NCI-H2107 (cell line): ENCODE data around the gene LRRTM2.
"Not testable (repeated sequence)": the region's sequence is repeated elsewhere in the genome, so short reads cannot be mapped to it uniquely, and the experiment has no call there.

ENCODE experiments used
- DNase-seq: peaks from one replicate; lab custom pipeline; 2025; lab: John Stamatoyannopoulos, UW

Gene LRRTM2, protein sequence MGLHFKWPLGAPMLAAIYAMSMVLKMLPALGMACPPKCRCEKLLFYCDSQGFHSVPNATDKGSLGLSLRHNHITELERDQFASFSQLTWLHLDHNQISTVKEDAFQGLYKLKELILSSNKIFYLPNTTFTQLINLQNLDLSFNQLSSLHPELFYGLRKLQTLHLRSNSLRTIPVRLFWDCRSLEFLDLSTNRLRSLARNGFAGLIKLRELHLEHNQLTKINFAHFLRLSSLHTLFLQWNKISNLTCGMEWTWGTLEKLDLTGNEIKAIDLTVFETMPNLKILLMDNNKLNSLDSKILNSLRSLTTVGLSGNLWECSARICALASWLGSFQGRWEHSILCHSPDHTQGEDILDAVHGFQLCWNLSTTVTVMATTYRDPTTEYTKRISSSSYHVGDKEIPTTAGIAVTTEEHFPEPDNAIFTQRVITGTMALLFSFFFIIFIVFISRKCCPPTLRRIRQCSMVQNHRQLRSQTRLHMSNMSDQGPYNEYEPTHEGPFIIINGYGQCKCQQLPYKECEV

DNA sequence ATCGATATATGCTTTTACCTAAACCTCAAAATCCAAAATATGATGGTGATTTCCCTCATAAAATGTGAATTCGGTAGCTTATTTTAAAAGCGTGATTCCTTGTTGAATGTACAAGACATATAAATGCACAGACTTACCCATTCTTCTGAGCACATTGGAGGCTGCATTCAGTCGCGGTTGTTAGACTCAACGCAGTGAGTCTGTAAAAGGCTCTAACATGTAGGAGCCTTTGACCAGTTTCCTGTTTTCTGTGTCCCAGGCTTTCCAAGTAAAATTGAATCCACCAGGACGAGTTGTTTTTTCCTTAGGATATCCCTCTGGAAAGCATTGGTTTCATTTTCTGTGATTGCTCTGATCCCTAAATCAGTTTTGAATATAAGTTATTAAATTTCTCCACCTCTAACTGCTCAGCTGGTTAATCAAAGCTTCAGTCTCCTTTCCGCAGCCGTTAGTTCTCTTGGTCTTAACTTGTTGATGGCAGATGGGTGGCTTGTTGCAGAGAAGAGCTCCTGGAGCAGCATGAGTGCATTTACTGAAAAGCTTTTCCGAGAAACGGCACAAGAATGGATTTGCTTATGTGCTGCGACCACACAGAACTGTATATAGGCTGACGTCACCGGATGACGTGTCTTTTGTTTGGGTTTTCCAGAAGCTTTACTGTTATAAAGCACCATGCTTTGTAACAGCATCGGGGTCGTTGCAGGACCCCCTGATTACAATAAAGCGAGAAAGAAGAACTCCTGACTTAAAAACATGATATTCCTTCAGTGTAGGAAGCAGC lies at the start of gene LRRTM2:
LRRTM2 (minus strand) TSS at position 565 of the 781 bp plus-strand sequence; CDS start at position 141, 424 bp downstream.
- DNase-seq = no peak

GRCh38 chr5:138922494-138922893 lies 47.4 kb upstream of the LRRTM2 start:
- no peak for DNase-seq

DNA sequence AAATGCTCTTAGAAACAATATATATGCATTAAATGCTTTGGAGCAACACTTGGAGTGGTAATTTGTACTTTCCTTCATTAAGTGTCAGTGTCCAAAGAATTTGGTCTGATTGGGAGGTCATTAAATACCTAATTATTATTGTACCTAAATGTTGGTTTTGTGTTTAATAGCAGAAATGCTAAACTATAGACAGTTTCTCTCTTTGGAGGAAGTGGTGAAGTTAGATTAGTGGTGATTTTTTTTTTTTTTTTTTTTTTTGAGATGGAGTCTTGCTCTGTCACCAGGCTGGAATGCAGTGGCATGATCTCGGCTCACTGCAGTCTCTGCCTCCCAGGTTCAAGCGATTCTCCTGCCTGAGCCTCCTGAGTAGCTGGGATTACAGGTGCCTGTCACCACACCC lies 46.2 kb upstream of the LRRTM2 start:
- DNase-seq = not testable (repeated sequence)

DNA sequence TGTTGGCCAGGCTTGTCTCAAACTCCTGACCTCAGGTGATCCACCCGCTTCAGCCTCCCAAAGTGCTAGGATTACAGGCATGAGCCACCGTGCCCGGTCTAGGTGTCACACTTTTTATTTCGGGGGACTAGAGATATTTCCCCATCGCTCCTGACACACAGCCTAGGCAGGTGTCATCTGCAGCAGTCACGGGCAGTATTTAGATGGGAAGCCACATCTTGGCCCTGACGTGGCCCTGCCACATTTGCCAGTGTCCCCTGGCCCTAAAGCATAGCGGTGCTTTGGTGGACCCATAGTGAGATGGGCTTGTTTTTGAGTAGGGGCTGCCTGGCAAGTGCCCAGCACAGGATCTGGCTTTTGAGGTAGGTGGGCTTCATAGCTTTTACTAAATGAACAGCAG lies 45.0 kb upstream of the LRRTM2 start:
- no peak for DNase-seq

GRCh38 chr5:138918686-138919085 lies 43.6 kb upstream of the LRRTM2 start:
- DNase-seq = no peak

DNA sequence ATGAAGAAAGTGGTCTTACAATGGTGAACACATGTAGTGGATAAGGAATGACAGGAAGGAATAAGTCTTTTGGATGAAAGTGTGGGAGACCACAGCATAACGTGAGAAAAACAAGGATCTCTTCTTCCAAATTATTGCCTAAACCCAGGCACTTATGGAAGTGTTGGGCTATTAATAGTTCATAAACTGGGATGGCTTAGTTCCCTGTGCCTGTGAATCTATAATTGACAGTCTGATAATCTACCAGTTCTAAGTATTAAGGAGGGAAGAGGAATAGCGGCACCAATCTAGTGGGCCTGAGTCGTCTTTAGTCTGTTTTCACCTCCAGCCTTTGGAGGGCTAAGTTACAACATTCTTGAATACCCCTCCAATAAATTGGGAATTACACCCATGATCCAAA lies 39.2 kb upstream of the LRRTM2 start:
- DNase-seq = no peak

- no peak for DNase-seq
These were observed 38.6 kb upstream of the LRRTM2 start for GRCh38 chr5:138913773-138914172.

GRCh38 chr5:138912093-138912492 lies 37.0 kb upstream of the LRRTM2 start:
- DNase-seq = no peak

GRCh38 chr5:138911441-138911840 lies 36.3 kb upstream of the LRRTM2 start:
- no peak for DNase-seq

DNA sequence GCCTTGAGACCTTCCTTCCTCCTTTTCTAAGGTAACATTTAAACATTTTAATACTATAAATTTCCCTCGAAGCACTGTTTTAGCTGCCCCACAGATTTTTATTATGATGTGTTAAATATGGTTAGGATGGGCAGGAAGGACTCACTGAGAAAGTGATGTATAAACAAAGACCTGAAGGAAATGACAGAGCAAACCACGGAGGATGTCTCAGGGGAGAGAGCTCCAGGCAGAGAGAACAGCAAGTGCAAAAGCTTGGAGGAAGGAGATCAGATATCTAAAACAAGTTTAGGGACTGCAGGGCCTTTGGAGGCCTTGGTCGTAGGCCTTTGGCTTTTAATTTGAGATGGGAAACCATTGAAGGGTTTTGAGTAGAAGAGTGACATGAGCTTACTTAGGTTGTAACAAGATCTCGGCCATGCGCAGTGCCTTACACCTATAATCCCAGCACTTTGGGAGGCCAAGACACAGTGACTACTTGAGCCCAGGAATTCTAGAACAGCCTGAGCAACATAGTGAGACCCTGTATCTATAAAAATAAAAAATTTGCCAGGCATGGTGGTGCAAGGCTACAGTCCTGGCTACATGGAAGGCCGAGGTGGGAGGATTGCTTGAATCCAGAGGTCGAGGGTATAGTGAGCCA lies 35.5 kb upstream of the LRRTM2 start:
- DNase-seq = no peak

DNA sequence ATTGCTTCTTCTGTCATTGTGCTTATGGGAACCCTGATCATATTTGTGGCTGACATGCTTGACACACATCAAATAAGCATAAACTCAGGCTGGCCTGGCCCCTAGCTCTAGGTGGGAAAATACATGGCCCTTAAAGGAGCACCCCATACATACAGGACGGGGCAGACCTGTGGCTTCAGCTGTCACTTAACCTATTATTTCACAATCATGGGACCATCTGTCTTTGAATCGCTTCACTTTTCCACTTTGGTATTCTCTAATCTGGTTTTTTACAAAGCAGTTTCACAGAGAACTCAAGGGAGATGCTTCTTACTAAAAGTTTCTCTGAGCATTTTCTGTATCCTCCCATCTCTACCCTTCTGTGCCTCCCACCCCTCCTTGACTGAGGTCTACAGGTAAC lies 34.6 kb upstream of the LRRTM2 start:
- DNase-seq = no peak

- no peak for DNase-seq
These were observed 30.4 kb upstream of the LRRTM2 start for GRCh38 chr5:138905541-138905940.

DNA sequence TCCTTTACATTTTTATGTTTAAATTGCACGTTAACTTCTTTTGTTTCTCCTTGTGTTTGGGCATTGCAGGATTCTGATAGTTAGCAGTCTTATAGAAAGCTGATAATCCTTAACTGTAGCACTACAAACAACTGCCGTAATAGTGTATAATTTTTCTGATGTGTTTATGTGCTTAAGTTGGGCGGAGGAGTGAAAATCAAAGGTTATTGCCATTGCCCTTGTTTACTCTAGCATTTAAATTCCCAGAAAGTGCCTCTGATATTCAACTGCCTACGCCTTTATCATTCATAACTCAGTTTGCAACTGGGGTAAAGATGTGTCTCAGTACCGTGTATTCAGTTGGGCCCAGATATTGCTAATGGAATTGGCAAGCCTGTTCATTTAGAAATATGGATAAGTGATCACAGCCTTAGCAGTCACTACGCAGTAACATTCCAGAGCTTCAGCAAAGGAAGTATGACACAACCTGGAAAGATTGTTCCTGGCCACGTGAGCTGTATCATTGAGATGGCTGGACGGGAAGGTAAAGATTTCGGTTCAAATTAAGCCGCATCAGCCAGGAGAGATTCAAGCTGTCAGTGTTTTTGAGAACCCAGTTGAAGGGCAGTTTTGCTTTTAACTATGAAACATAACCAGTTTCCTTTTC lies 28.1 kb upstream of the LRRTM2 start:
- DNase-seq = no peak

GRCh38 chr5:138901716-138902115 lies 26.6 kb upstream of the LRRTM2 start:
- no peak for DNase-seq

DNA sequence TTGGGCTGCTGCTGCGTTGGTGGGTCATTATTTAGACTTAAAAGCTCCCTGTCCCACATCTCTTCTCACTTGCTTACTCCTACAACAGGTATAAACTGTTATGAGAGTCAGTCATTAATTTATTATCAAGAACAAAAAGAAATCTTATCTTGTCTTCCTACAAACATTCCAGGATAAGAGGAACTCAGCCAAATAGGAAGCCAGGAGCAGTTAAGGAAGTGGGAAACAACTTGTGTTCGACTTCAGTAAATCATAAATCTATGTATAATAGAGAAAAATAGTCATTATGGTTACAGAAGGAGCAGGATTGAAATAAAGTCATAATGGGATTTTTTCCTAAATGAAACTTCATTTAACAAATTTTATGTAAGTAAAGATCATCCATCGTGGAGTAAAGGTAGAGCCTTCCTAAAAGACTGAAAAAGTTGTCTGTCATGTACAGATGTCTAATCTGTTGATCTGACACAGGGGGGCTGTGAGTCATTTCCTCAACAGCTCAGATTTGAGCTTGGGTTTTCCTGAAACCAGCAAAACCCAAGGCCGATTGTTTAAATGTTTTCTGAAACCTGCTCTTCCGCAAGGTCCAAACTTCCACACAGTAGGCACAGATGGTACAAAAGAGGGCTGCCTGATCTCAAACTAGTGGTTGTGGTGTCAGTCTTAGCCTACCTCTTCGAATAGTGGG lies 25.3 kb upstream of the LRRTM2 start:
- DNase-seq = no peak

- no peak for DNase-seq
These were observed 23.6 kb upstream of the LRRTM2 start for GRCh38 chr5:138898742-138899141.

DNA sequence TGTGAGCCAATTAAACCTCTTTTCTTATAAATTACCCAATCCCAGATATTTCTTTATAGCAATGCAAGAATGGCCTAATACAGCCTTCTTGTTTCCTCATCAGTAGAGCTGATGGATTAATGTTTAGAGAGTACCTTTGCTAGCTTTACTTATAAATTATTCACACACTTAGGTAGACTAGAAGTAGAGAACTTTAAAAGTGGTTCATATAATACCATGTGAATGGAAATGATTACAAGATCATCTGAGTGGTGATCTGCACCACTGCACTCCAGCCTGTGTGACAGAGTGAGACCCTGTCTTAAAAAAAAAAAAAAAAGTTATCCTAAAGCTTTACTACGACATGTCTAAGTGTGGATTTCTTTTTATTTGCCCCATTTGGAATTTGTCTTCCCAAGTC lies 23.2 kb upstream of the LRRTM2 start:
- DNase-seq = no peak

DNA sequence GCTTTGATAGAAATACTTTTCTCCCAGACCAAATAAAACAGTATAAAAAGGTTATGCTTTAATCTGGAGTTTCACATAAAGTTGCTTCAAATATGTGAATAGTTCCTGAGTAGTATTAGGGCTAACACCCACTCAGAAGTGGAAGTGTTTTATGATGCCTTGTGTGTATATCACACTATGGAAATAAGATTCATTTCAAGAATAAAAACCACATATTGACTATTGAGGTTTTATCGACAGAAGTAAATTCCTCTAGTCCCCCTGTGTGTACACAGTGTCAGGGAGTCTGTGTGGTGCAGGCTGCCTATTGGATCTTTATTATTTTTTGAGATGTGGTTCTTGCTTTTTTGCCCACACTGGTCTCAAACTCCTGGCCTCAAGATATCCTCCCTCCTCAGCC lies 20.8 kb upstream of the LRRTM2 start:
- no peak for DNase-seq

DNA sequence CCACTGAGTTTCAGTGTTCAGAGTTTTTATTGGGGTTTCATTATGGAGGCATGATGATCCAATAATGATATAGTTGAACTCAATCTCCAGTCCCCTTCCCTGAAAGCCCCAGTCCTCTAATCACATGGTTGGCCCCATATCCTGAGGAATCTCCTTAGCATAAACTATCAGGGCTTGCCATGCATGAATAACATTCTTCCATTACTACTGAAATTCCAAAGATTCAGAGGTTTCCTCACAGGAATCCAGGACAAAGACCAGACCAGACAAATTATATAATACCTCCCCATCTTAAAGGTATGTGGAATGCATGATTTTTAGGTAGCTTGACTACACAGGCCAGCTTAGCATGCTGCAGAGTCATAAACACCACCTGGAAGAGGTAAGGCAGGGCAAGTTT lies 15.5 kb upstream of the LRRTM2 start:
- no peak for DNase-seq

DNA sequence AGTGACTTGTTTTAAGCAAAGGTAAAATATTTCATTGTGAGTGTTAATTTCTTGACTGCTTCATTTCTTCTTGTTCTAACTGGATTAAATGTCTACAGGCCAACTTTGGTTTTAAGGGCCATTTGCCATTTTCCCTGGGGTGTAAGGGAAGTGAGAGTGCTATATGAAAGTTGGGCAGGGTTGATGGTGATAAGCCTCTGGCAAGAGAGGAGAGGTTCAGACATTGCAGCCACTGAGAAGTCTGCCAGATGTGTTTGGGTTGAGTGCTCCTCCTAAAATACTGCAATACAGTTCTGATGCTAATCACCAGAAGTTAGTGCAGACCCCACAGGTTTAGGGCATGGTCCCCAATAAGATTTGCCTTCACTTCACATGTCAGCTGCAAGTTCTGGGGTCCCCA lies 14.9 kb upstream of the LRRTM2 start:
- DNase-seq = no peak

- no peak for DNase-seq
These were observed 9.4 kb upstream of the LRRTM2 start for GRCh38 chr5:138884554-138884953.

- DNase-seq = no peak
These were observed 9.0 kb upstream of the LRRTM2 start for GRCh38 chr5:138884094-138884493.
